Stimulated activated CD8-positive, alpha-beta memory T cell treated with anti-CD3 and anti-CD28 coated beads, Interleukin-12 subunit alpha, Interleukin-12 subunit beta, amount 100 ng/mL, for 1 hour (primary cell): ENCODE measurements around the gene ZNF320.
"Not testable (repeated sequence)": the region's sequence is repeated elsewhere in the genome, so short reads cannot be mapped to it uniquely, and the experiment has no call there.

Experiments
- DNase-seq: peaks from one replicate; pipeline ENCODE4 v3.0.0-alpha.2; 2020; ENCODE audit warnings: low read depth

The ZNF320 gene

GRCh38 chr19:52922841-52923777 lies 25.7 kb upstream of the ZNF320 start, which contains the start of gene ZNF888:
ZNF888 (minus strand) TSS chr19:52923428; CDS start chr19:52917873, 5,555 bp downstream.
- DNase-seq: peak; percentile 70

GRCh38 chr19:52917531-52917930 lies 20.1 kb upstream of the ZNF320 start:
- no peak for DNase-seq

DNA sequence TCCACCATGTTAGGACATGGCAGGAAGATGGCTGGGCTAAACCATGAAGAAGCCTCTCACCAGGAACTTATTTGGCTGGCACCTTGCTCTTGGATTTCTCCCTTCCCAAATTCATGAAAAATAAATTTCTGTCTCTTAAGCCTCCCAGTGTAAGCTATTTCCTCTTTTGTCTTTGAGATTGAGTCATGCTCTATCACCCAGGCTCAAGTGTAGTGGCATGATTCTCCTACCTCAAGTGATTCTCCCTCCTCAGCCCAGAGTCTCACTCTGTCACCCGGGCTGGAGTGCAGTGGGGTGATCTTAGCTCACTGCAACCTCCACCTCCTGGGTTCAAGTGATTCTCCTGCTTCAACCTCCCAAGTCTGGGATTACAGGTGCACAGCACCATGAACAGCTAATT lies 13.2 kb upstream of the ZNF320 start:
- no peak for DNase-seq

DNA sequence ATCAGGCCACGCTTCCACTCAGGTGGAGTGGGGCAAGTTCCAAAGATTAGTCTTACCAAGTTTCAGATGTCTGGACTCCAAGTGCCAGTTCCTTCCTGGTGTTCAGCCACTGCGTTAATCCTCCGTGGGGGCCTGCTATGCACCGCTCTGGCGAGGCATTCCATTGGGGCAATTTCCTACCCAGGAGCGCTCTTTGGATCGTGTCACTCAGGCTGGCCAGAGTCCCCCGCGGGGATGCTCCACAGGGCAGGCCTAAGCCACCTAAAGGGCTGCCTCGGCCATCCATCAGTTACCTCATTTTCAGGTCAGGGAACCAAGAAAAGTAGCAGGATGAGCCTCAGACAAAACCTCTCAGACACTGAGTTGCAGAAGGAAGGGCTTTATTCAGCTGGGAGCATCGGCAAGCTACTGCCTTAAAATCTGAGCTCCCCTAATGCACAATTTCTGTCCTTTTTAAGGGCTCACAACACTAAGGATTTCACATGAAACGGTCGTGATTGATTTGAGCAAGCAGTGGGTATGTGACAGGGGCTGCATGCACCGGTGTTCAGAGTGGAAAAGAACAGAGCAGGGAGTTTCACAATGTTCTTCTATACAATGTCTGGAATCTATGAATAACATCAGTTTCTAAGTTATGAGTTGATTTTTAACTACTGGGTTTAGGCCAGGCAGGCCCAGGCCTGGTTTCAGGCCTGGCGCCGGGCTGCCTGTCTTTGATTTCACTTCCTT lies 6.8 kb upstream of the ZNF320 start:
- DNase-seq: not testable (repeated sequence)

DNA sequence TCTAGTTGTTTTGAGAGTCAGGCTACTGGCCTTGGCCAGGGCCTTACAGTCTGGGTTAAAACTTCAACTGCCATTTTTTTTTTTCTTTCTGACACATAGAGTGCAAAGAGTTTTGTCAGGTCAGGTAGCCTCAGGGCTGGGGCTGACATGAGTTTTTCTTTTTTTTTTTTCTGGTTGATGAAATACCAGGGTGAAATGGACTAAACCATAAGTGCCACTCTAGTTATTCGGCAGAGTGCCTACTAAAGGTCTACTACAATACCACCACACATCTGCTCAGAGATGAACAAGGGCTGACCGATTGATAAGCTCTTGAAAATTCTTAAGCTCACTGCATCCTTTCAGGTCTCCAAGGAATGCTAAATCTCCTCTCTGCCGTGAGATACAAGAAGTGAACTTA lies 4.4 kb upstream of the ZNF320 start:
- DNase-seq: no peak

DNA sequence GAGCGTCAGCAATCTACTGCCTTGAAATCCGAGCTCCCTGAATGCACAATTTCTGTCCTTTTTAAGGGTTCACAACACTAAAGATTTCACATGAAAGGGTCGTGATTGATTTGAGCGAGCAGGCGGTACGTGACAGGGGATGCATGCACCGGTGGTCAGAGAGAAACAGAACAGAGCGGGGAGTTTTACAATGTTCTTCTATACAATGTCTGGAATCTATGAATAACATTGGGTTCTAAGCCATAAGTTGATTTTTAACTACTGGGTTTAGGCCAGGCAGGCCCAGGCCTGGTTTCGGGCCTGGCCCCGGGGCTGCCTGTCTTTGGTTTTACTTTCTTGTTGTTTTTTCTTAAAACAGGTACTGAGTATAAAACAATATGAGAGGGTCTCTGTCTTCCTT lies 1.2 kb upstream of the ZNF320 start:
- not testable (repeated sequence) for DNase-seq

DNA sequence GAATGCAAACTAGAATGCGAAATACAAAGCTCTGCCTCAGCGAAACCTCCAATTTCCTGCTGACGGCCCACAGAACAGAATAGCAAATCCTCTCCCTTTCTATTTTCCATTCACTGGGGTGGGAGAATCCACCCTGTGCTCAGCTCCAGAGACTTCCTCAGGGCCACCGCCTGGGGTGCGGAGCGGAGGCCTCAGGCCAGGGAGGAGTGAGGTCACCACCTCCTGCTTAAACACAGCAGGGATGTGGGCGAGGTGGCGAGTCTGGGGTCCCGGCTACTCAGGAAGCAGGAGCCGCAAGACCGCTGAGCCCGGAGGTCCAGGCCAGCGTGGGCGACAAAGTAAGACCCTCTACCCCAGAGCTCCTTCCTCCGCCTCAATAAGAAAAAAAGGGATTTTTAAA lies 666 bp upstream of the ZNF320 start:
- DNase-seq: no peak

GRCh38 chr19:52896431-52897137 lies 851 bp downstream of the ZNF320 start:
- DNase-seq: no peak

DNA sequence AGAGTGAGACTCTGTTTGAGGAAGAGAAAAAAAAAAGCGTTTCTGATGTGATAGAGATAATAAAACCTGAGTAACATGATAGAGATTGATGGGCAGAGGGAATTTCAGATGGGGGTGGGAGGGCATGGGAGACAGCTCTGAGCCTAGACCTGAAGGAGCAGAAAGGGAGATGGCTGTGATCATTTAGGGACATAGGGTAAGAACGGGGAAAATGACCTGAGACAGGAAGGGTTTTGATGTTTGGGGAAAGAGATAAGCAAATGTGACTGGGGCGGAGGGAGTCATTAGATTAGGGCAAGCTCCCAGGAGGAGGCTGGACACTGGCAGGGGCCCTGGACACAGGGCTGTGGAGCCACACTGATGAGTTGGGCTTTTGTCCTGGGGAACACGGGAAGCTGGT lies 6.1 kb downstream of the ZNF320 start:
- no peak for DNase-seq

DNA sequence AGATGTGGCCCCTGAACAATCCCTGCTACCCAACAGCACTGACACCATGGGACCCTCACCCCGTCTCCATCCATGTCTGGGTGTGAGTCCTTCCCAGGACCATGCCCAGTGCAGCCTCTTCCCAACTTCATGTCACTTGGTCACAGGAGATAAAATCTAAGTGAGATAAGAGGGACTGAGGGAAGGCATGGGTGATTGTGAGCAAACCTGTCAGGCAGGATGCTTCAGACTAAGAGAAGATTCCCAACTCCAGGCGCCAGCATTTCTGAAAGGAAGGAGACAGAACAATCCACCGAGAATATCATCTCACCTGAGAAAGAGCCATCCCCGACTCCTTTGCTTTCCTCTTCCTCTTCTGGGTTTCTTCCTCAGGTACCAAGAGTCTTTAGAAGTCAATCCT lies 7.5 kb downstream of the ZNF320 start:
- DNase-seq: no peak

- no peak for DNase-seq
Measured at GRCh38 chr19:52889076-52889475, 8.4 kb downstream of the ZNF320 start.

- no peak for DNase-seq
Measured at GRCh38 chr19:52880895-52881389, 16.5 kb downstream of the ZNF320 start.

- not testable (repeated sequence) for DNase-seq
Measured at GRCh38 chr19:52872996-52873395, 24.4 kb downstream of the ZNF320 start.

DNA sequence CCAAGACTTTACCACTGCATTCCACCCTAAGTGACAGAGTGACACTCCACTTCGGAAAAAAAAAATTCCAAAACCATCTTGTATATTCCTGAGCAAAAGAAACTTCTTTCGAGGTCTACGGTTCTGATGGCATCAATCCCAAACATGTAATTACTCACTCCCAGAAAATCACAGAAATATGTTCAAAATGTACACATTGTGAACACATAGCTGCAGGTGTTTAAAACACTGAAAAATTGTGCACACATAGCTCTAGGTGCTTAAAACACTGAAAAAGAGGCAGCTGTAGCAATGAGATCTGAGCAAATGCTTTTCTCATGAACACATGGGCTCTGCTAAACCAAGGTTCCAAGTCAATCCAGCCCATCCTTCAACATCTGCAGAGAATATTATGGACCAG lies 26.0 kb downstream of the ZNF320 start:
- no peak for DNase-seq

- not testable (repeated sequence) for DNase-seq
Measured at GRCh38 chr19:52868031-52868430, 29.4 kb downstream of the ZNF320 start.

- peak; percentile 51 for DNase-seq
Measured at GRCh38 chr19:52857378-52858191, 39.9 kb downstream of the ZNF320 start, which contains the start of gene ZNF468. ZNF468 (minus strand) TSS chr19:52857619; CDS start chr19:52854272, 3,347 bp downstream.

DNA sequence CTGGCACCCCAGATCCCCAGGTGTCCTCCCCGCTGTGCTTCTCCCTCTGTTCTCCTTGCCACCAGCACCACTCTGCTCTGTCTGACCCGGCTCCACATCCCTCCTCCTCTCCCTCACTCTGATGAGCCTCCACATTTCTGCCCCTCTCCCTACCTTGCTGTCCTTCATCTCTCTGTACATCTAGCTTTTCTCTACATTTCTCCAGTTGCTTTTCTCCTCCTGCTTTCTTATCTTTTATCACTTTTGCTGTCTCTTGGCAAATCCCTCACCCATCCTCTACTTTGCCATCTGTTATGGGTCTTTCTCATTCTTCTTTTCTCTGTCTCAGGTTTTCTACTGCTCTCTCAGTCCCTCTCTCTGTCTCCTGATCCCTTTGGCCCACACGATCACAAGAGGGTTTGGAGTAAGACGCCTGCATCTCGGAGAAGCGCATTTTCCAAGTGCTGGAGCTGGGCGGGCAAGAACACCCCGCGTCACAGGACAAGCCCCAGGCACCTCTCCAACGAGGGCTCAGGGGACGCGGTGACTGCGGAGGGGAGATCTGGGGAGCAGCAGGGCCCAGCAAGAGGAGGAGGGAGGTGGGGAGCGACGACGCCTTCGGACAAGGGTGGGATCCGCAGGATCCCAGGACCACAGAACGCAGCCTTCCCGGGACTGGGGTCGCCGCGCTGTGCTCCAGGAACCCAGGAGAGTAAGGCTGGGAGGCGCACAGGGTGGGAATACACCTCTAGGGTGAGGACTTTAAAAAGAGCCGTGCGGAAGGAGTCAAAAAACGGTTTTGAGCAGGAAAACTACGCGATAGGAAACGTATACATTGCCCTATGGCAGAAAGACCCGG lies 40.7 kb downstream of the ZNF320 start:
- not testable (repeated sequence) for DNase-seq
